Astrocyte (in vitro differentiated cells and primary cell): Measurements from ENCODE around the gene MFSD6L. TPM values are rescaled to one million over a fixed set of nuclear protein-coding genes. Genes with fewer than 3 reads are reported as not detected.

ENCODE experiments used
- DNase-seq: peaks from one replicate; pipeline ENCODE4 v3.0.0-alpha.2; 2010; ENCODE audit warnings: low read depth
- FAIRE-seq: peaks from 2 replicates; lab custom pipeline; 2011; peaks lifted over from hg19 to GRCh38; lab: Jason Lieb, UNC
- H2AFZ ChIP-seq: 2 replicates; pipeline ENCODE4 v1.6.0; 2012; ENCODE audit warnings: low read depth, low read length, inconsistent platforms
- H3K27ac ChIP-seq: 2 replicates; pipeline ENCODE4 v1.5.1; 2011; ENCODE audit warnings: low read depth, low read length, inconsistent platforms
- H3K27me3 ChIP-seq: 2 replicates; pipeline ENCODE4 v1.6.0; 2011; ENCODE audit warnings: low read length, inconsistent platforms; ENCODE audit not compliant: insufficient read depth
- H3K36me3 ChIP-seq: 2 replicates; pipeline ENCODE4 v1.5.1; 2011; ENCODE audit warnings: low read length, inconsistent platforms; ENCODE audit not compliant: insufficient read depth
- H3K4me1 ChIP-seq: 2 replicates; pipeline ENCODE4 v1.5.1; 2011; ENCODE audit warnings: low read length, inconsistent platforms; ENCODE audit not compliant: insufficient read depth
- H3K4me2 ChIP-seq: 2 replicates; pipeline ENCODE4 v1.6.0; 2012; ENCODE audit warnings: low read length, inconsistent platforms
- H3K4me3 ChIP-seq: 2 replicates; pipeline ENCODE4 v1.5.1; 2011; ENCODE audit warnings: low read depth, mild to moderate bottlenecking, low read length, inconsistent platforms; ENCODE audit not compliant: insufficient read depth
- H3K79me2 ChIP-seq: 2 replicates; pipeline ENCODE4 v1.6.0; 2012; ENCODE audit warnings: mild to moderate bottlenecking, low read length, inconsistent platforms; ENCODE audit not compliant: insufficient read depth
- H3K9ac ChIP-seq: 2 replicates; pipeline ENCODE4 v1.6.0; 2012; ENCODE audit warnings: mild to moderate bottlenecking, low read length, inconsistent platforms
- H3K9me3 ChIP-seq: 2 replicates; pipeline ENCODE4 v1.5.1; 2012; ENCODE audit warnings: low read depth, mild to moderate bottlenecking, low read length, inconsistent platforms; ENCODE audit not compliant: insufficient read depth
- H4K20me1 ChIP-seq: 2 replicates; pipeline ENCODE4 v1.6.0; 2012; ENCODE audit warnings: low read length, inconsistent platforms; ENCODE audit not compliant: insufficient read depth
- H3K27ac Mint-ChIP-seq: one replicate; pipeline ENCODE4 v1.8.0; 2021; ENCODE audit warnings: mild to moderate bottlenecking, mixed read lengths; ENCODE audit not compliant: unreplicated experiment
- H3K27me3 Mint-ChIP-seq: one replicate; pipeline ENCODE4 v1.8.0; 2021; ENCODE audit warnings: low read depth, mixed read lengths; ENCODE audit not compliant: unreplicated experiment
- H3K36me3 Mint-ChIP-seq: one replicate; pipeline ENCODE4 v1.8.0; 2021; ENCODE audit warnings: low read depth, mixed read lengths; ENCODE audit not compliant: unreplicated experiment
- H3K4me1 Mint-ChIP-seq: one replicate; pipeline ENCODE4 v1.8.0; 2021; ENCODE audit warnings: low read depth, mixed read lengths; ENCODE audit not compliant: unreplicated experiment
- H3K4me3 Mint-ChIP-seq: one replicate; pipeline ENCODE4 v1.8.0; 2021; ENCODE audit warnings: mild to moderate bottlenecking, moderate library complexity, mixed read lengths; ENCODE audit not compliant: unreplicated experiment
- H3K9me3 Mint-ChIP-seq: one replicate; pipeline ENCODE4 v1.8.0; 2021; ENCODE audit warnings: mild to moderate bottlenecking, mixed read lengths; ENCODE audit not compliant: unreplicated experiment
- EZH2 ChIP-seq: IDR thresholded peaks from 2 replicates; pipeline ENCODE4 v1.6.1; 2012; ENCODE audit warnings: mild to moderate bottlenecking, low read length, inconsistent platforms; ENCODE audit not compliant: insufficient read depth
- total RNA-seq: library from RNA; stranded (reverse); gene quantifications from 2 replicates; pipeline ENCODE4 v1.2.1, GENCODE V29; 2021
- TF ChIP-seq, protein P1 (sequence below): IDR thresholded peaks from 2 replicates; pipeline ENCODE4 v1.5.1; 2011; ENCODE audit warnings: low read depth, mild to moderate bottlenecking, inconsistent platforms, low read length, moderate library complexity; ENCODE audit not compliant: insufficient read depth

MFSD6L gene
- total RNA-seq, 1 donor from 2014 or later = not detected

DNA sequence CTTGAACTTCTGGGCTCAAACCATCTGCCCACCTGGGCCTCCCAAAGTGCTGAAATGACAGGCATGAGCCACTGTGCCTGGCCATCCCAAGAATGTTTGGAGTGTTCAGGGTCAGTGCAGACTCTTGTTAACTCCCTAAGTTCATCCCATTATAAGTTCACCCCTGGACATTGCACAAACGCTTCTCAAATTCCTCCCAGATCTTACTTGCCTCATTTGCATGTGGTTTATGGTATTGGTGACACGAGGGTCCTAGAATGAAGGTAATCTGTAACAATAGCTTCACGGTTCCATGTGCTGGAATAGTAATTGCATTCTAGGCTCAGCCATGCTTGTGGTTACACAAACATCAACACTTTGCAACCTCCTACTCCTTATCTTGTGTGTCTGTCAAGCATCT is 49.5 kb downstream of the MFSD6L start:
- Histone ChIP-seq H3K9ac (no peak overlapping the region), H3K27me3 (peaks cover under 1% of the 10 kb centered on the region), H3K36me3 (no peaks in the 10 kb centered on the region), H3K4me2 (no peak overlapping the region), H3K79me2 (no peaks in the 10 kb centered on the region), H4K20me1 (no peaks in the 10 kb centered on the region), H3K4me3 (no peak overlapping the region), H3K27ac (no peak overlapping the region), H3K9me3 (peaks cover 3% of the 10 kb centered on the region), H2AFZ (no peak overlapping the region), H3K4me1 (peaks cover 5% of the 10 kb centered on the region)
- peaks cover 1% of the 10 kb centered on the region for H3K36me3 Mint-ChIP-seq
- FAIRE-seq = no peak
- no peak overlapping the region for H3K4me3 Mint-ChIP-seq
- TF ChIP-seq, protein P1, sequence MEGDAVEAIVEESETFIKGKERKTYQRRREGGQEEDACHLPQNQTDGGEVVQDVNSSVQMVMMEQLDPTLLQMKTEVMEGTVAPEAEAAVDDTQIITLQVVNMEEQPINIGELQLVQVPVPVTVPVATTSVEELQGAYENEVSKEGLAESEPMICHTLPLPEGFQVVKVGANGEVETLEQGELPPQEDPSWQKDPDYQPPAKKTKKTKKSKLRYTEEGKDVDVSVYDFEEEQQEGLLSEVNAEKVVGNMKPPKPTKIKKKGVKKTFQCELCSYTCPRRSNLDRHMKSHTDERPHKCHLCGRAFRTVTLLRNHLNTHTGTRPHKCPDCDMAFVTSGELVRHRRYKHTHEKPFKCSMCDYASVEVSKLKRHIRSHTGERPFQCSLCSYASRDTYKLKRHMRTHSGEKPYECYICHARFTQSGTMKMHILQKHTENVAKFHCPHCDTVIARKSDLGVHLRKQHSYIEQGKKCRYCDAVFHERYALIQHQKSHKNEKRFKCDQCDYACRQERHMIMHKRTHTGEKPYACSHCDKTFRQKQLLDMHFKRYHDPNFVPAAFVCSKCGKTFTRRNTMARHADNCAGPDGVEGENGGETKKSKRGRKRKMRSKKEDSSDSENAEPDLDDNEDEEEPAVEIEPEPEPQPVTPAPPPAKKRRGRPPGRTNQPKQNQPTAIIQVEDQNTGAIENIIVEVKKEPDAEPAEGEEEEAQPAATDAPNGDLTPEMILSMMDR = no peak
- no peak for TF ChIP-seq EZH2
- DNase-seq = no peak
- no peak overlapping the region for H3K27ac Mint-ChIP-seq
- peaks cover 13% of the 10 kb centered on the region for H3K27me3 Mint-ChIP-seq
- H3K9me3 Mint-ChIP-seq = peaks cover 4% of the 10 kb centered on the region
- H3K4me1 Mint-ChIP-seq = no peaks in the 10 kb centered on the region

DNA sequence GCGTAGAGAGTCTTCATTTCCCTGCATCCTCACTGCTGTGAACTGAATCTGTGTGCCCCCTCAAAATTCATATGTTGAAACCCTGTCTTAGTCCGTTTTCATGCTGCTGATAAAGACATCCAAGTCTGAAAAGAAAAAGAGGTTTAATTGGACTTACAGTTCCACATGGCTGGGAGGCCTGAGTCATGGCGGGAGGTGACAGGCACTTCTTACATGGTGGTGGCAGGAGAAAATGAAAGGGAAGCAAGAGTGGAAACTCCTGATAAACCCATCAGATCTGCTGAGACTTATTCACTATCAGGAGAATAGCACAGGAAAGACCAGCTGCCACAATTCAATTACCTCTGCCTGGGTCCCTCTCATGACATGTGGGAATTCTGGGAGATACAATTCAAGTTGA is 51.4 kb downstream of the MFSD6L start:
- TF ChIP-seq, protein P1 = no peak
- no peak for TF ChIP-seq EZH2
- peaks cover 1% of the 10 kb centered on the region for H3K36me3 Mint-ChIP-seq
- no peak overlapping the region for H2AFZ ChIP-seq
- peaks cover 4% of the 10 kb centered on the region for H3K9me3 Mint-ChIP-seq
- no peak overlapping the region for H3K27ac ChIP-seq
- H3K27ac Mint-ChIP-seq = no peak overlapping the region
- H3K4me1 ChIP-seq = peaks cover 5% of the 10 kb centered on the region
- no peak overlapping the region for H3K4me3 ChIP-seq
- no peaks in the 10 kb centered on the region for H3K27me3 ChIP-seq
- no peak overlapping the region for H3K4me2 ChIP-seq
- DNase-seq (no peak), FAIRE-seq (no peak)
- H3K4me3 Mint-ChIP-seq = no peak overlapping the region
- no peak overlapping the region for H3K9ac ChIP-seq
- H3K36me3 ChIP-seq = no peaks in the 10 kb centered on the region
- no peaks in the 10 kb centered on the region for H3K4me1 Mint-ChIP-seq
- no peaks in the 10 kb centered on the region for H4K20me1 ChIP-seq
- no peaks in the 10 kb centered on the region for H3K79me2 ChIP-seq
- peaks cover 3% of the 10 kb centered on the region for H3K9me3 ChIP-seq
- peaks cover 26% of the 10 kb centered on the region for H3K27me3 Mint-ChIP-seq

Other genes with a start within 250 kb of the MFSD6L start
- gene MYH10, start 168.6 kb downstream of the MFSD6L start, total RNA-seq = 125 and 150 TPM in 2 replicates
- gene CCDC42, start 54.5 kb downstream of the MFSD6L start, total RNA-seq = not detected in 2 replicates
- gene SPDYE4, start 40.8 kb downstream of the MFSD6L start, total RNA-seq = not detected in 2 replicates
- gene PIK3R6, start 68.3 kb upstream of the MFSD6L start, total RNA-seq = not detected in 2 replicates
- gene PIK3R5, start 166.3 kb upstream of the MFSD6L start, total RNA-seq = 0.30 TPM in 1 of 2 replicates, not detected in the other
- 8.6 and 9.8 TPM in 2 replicates for gene NTN1, start 222.1 kb upstream of the MFSD6L start, total RNA-seq